Esophagus mucosa (tissue), 1 donor: ENCODE data around the gene RPL12. TPM values are rescaled to one million over a fixed set of nuclear protein-coding genes. Genes with fewer than 3 reads are reported as not detected.

ENCODE experiments used
- ATAC-seq: fragments of 200-7000 bp; cut with Tn5 transposase; one replicate; pipeline ENCODE4 v1.9.1; 2020
- total RNA-seq: library from RNA; stranded (reverse); gene quantifications from one replicate; pipeline ENCODE4 v1.2.4, GENCODE V29; 2023
- donor health status: DM: yes; HTN: yes; CAD: no.

RPL12 gene
- total RNA-seq, 1 donor from 2014 or later: 1,546 TPM

DNA sequence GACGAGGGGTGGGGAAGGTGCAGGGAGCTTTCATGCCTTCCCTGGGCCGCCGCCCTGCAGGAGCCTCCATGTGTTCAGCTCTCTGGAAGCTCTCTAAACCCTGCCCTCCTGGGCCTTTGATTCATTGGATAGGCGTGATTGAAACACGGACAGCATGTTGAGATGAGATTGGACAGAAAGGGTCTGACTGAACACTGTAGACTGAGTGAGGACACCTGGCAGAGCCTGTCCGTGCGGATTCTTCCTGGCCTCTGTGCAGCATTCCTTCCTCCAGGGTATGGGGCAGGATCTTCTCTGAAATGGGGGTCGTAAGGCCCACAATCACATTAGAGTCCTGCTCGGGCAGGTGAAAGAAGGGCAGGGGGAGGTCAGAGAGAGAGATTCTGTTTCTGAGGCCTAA, 12.8 kb downstream of the RPL12 start:
- ATAC-seq: no peak

DNA sequence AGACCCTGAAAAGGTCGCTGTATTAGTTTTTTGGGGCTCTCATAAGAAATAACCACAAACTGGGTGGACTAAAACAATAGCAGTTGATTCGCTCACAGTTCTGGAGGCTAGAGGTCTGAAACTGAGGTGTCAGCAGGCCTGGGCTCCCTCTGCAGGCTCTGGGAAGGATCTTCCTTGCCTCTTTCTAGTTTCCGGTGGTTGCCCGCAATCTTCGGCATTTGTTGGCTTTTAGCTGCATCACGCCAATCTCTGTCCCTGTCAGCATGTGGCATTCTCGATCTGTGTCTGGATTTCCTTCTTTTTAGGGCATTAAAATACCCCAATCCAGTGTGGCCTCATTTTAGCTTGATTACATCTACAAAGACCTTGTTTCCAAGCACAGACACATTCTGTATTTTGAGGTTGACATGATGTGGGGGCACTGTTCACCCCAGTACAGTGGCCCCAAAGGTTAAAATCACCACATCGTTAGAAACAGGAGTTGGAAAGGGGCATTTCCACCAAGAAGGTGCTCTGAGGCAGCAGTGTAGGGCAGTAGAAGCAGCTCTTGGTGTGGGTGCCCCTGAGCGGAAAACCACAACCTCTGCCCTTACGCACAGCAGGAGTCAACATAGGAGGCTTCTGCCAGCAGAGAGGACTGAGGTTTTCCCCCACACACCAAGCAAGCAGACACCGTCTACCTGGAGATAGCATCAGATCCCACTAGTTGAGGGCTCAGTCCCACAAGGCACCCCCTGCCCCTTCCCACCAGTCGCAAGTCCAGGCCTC, 13.5 kb downstream of the RPL12 start:
- ATAC-seq: no peak

DNA sequence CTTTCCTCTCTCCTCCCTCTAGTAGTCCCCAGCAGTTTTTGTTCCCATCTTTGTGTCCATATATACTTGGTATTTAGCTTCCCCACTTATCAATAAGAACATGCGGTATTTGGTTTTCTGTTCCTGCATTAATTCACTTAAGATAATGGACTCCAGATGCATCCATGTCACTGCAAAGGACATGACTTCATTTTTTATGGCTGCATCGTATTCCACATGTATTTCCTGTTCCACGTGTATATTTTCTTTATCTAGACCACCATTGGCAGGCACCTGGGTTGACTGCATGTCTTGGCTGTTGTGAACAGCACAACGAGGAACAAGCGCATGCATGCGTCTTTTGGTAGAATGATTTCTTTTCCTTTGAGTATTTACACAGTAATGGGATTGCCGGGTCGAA, 20.8 kb downstream of the RPL12 start:
- ATAC-seq: no peak

DNA sequence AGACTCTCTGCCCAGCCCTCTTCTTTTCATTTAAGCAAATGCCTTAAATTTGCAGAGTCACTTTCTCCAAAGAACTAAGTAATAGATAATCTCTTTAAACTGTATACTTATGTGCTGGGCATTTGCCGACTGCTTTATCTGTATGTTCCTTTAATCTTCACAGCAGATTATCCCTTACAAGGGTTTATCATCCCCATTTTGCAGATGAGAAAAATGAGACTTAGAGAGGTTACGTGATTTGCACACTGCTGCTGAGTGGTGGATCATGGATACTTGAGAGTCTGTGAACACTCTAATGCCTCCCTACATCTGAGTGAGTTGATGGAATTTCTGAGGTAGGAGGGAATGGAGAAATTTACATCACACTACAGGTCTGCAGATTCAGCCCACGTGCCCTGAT, 22.9 kb downstream of the RPL12 start:
- no peak for ATAC-seq

DNA sequence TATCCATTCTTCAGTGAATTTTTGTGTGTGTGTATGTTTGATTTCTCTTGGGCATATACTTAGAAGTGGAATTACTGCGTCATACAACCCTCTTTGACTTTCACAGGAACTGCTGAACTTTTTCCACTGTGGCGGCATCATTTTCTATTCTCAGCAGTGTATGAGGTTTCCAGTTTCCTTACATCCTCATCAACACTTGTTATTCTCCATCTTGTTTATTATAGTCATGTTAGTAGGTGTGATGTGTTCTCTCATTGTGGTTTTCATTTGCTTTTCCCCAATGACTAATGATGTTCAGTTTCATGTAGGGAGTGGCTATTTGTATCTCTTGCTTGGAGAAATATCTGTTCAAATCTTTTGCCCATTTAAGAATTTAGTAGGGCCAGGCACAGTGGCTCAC, 24.4 kb downstream of the RPL12 start:
- no peak for ATAC-seq

DNA sequence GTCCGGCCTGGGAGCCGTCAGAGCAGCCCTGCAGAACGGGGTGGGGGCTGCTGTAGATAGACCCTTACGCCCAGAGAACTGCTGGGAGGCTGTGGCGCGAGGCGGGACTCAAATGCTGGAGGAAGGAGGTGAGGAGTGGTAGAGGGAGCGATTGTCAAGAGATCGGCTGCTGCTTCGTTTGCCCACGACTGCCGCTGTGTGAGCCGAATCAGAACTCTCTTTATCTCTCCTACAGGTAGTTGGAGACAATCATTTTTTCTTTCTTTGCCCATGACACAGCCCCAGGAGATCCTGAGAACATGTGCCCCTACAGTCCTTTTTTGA, 26.6 kb downstream of the RPL12 start:
- no peak for ATAC-seq

DNA sequence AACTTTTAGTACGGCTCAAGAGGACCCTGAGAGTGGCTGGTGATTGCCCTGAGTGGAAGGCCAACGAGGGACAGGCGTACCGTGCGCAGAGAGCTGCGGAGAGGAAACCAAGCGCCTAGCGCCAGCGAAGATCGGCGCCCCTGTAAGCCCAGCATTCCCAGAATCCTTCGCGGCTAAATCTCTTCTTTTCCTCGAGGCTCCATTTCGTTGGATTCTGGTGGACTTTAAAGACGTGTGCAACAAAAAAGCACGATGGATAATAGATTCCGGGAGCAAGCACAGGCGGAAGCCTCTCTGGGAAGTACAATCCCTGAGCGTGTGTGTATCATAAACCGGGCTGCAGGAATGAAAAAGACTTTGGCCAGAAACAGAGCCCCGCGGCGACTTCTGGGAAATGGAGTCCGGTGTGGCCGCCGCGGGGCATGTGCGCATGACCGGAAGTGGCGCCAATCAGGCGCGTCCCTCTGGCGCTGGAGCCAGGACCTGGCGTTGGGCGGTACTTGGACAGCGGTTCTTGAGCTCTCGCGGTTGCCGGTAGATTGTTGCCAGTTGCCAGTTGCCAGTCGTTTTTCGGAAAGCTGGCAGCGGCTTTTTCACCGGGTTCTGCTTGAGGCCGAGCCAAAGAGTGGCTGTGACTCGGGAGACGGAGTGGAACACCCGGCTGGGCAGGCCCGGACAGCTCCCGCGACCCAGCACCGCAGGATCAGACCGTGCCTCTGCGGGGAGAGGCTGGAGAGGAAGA, 27.1 kb downstream of the RPL12 start, which contains the start of gene ZNF79:
TSS of gene ZNF79 (plus strand) at position 449 of the 742 bp plus-strand sequence. CDS start 406 bp downstream, outside the sequence.
- peak; percentile 96 for ATAC-seq

DNA sequence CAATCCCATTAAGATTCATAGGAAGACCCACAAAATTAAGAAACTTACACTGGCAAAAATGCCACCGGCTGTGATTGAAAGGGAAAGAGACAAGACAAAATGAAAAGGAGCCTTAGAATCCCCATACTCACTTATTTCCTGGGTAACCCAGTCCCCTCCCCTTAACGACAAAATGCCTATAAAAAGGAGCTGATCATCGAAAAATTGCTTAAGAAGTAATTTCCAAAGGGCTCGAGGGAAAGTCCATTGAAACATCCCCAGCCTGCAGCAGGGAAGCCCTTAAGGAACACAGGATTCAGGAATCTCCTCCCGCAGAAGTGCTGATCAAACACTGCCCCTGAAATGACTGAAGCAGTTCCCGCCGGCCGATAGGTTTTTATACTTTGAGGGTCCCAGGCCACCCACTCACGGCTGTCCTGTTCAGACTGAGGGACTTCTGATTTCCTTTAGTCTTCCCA, 27.7 kb downstream of the RPL12 start:
- no peak for ATAC-seq

DNA sequence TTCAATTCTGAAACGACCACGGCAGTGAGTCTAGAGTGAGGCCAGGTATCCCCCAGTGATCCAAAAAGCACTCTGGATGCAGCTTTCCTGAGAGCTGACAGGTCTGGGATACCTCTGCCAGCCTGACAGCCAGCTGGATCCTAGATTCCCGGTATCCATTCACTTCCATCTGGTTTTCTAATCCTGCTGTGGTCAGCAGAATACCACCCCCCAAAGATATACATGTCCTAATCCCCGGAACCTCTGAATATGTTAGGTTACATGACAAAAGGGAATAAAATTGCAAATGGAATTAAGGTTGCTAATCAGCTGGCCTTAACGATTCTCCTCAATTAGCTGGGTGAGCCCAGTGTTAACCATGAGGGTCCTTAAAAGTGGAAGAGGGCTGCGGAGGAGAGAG, 28.4 kb downstream of the RPL12 start:
- no peak for ATAC-seq

DNA sequence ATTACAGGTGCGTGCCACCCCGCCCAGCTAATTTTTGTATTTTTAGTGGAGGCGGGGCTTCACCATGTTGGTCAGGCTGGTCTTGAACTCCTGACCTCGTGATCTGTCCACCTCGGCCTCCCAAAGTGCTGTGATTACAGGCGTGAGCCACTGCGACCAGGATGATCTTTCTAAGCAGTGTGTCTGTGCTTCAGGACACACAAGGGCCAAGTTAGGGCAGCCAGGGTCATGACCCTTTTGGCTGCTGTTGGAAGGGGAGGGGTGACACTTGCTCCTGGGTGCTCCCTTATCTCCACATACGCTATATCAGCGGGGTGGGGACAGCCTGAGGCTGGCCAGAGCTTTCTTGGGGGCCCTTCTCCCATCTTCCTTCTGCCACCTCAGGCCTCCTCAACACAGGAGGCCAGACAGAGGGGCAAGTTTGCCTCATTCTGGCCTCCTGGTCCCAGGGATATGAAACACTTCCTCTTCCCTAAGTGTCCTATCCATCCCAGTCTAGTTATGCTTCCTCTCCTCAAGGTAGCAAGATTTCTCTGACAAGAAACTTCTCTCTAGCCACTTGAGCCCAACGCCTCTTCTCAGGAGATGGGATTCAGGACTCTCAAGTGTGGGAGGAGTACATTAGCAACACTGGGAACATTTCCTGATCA, 28.9 kb downstream of the RPL12 start:
- no peak for ATAC-seq

DNA sequence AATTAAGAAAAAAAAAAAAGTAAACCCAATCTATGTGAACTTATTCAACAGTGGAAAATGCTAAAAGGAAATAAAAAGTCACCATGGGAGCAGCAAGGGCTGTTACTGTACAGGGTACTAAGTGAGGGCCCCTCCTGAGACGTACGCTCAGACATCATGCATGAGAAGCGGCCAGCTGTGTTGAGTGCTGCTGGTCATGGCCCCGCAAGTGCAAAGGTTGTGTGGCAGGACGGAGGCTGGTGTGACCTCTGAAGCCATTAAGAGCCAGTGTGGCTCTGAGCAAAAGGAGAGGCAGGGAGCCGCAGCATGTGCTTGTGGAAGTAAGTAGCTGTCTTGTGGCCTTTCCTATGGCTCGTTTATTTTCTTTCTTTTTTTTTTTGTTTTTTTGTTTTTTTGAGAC, 30.1 kb downstream of the RPL12 start:
- ATAC-seq: no peak

DNA sequence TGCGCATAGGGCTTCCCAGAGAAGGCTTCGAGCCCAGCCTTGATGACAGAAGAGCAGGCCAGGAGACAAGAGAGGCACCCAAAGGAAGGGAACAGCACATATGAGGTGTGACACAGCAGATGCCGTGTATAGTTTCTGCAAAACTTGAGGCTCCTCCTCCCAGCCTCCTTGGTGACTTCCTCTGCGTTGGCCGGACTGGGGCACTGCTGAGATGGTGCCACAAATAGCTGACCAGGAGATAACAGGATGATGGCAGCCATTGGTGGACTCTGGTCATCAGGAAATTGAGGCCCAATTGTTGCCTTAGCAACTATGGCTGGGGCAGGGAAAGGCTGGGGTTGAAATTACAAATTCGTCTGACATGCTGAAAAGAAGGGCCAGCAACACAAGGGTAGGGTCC, 31.9 kb downstream of the RPL12 start:
- no peak for ATAC-seq

DNA sequence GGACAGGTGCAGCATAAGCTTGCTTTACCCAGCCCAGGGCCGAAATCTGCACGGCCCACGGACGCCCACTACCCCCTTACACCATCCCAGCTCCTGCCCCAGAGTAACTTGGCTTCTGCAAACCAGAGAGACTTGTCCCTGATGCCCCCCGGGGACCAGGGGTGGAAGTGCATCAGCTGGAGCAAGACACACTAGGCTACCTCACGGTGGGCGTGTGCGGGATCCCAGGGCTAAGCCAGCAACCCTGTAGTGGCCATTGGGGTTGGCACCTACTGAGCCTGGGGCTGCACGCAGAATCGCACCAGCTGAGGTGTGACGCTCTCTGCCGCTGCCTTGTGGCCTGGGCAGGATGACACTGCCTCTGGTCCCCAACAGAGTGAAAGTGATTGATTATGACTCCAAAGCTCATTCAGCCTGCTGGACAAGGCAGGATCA, 33.2 kb downstream of the RPL12 start:
- ATAC-seq: peak; percentile 78

DNA sequence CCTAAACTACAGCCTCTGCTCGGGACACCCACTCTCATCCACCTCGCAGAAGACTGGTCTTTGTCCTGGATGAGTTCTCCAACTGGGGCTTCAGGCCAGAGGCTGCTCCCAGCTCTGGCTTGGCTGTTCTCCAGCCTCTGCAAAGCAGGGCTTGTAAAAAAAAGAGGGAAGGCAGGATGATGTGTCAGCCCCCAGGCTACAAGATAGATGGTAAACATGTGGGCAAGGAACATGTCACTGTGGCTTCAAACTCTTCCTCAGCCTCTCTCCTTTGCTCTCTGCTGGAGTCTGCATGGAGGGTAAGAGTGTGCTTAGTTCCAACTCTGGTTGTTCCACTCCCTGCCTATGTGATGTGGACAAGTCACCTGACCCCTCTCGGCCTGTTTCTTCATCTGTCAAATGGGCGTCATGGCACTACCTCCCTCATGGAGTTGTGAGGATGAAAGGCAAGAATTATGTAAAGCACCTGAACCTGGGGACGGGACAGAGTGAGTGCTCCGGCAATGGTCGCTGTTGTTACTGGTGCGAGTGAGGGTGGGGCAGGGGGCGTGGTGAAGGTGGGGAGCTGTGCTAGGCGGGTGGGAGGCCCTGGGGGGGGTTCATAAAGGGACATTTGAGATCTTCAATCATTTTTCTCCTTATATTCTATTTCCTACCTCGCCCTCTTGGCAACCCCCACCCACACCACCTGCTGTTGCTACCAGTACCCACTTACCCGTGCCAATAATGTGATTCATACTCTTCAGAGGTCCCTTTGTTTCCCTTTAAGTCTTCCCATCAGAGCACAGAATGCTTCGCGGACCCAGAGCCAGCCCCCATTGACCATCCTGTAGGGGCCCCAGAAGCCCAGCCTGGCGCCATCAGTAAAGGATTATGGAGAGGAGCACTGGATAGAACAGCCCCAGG, 33.8 kb downstream of the RPL12 start:
- ATAC-seq: peak; percentile 57

DNA sequence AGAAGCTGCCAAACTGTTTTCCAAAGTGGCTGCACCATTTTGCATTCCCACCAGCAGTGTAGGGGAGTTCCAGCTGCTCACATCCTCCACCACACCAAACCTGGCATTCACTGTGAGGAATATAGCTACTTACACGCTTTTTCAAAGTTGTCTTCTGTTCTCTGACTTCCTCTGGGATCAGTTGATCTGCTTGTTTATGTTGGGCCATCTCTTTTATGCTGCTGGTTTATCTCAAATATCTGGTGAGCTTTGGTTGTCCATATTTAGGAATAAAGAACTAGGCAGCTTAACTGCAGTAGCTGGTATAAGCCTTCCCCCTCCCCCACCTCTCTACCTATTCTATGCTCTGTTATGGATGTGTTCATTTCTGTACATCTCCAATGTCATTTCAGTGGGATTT, 35.5 kb downstream of the RPL12 start:
- no peak for ATAC-seq

DNA sequence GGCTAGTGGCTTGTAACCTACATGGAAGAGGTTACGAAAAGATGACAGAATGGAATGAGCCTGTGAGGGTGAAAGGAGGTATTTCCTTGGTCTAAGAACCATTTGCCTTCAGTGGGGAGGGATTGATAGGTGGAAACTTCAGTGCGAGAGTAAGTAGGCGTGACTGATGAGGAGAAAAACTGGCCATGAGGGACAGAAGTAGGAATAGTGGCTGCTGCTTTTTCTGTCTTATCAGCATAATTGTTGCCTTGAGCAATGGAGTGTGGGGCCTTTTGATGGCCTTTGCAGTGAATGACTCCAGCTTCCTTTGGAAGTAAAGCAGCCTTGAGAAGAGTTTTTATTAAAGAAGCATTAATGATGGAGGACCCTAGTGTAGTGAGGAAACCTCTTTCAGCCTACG, 36.1 kb downstream of the RPL12 start:
- no peak for ATAC-seq

DNA sequence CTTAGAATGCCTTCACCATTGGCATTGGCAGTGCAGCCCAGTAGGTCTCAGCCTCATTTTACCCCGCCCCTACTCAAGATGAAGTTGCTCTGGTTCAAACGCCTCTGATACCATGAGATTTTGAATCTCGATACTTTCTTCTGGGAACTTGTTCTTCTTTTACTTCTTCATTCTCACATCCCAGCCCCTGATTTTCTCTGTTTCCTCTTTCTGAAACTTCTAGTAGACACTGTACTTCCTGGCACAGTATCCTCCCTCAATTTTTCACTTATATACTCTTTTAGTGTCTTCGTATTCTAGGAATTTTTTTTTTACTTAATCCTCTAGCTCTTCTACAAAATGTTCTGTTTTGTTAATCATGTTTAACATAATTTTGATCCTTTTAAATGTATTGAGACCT, 40.1 kb downstream of the RPL12 start:
- no peak for ATAC-seq

DNA sequence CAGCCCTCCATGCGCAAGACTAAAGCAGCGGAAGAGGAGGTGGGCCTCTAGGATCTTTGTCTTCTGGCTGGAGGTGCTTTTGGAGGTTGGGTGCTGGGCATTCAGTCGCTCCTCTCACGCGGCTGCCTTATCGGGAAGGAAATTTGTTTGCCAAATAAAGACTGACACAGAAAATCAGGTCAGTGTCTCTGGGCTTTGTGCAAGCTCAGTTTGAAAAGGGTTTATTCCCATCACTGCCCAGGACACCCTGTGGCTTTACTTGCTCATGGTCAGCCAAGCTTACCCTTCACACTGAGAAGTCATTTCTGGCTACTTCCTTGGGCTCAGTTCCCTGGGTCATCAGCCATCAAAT, 43.7 kb downstream of the RPL12 start:
- ATAC-seq: no peak

DNA sequence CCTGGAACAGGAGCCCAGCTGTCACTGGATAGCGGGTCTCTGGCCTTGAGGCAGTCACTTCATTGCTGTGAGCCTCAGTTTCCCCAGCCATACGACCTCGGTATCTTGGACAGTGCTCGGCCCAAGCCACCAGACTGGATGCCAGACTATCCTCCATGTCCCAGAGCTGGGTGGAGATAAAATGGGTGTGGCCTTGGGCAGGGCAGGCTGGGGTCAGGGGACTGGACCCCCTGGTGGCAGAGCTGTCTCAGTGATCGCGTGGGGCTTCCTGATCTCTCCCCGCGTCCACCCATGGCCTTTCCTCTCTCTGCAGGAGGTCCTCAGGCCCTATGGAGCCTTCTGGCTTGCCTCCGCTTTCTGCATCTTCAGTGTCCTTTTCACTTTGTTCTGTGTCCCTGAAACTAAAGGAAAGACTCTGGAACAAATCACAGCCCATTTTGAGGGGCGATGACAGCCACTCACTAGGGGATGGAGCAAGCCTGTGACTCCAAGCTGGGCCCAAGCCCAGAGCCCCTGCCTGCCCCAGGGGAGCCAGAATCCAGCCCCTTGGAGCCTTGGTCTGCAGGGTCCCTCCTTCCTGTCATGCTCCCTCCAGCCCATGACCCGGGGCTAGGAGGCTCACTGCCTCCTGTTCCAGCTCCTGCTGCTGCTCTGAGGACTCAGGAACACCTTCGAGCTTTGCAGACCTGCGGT, 44.3 kb downstream of the RPL12 start:
- ATAC-seq: no peak

DNA sequence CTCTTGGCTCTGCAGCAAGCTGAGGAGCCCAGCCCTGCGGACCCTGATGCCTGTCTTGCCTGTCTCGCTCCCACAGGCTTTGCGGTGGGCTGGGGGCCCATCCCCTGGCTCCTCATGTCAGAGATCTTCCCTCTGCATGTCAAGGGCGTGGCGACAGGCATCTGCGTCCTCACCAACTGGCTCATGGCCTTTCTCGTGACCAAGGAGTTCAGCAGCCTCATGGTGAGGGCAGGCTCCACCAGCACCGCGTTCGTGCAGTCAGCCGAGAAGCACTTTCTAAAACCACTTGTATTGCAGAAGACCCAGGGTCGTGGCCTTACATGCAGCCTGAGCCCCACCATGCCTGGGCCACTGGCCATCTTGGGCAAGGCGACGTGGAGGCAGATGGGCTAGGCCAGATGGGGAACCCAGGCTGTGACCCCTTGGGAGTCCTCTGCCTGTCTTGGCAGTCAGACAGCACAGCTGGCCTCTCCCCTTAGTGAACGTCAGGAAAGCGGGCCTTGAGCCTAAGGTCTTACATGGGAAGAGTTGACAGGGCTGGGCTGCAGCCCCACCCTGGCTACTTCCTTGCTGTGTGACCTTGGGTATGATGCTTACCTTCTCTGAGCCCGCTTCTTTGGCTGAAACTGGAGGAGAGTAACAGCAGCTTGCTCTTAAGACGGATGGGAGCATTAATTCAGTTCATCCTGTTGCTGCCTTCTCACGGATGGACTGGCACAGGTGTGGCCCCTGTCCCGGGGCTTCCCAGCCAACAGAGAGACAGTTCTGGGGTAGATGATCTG, 45.7 kb downstream of the RPL12 start:
- no peak for ATAC-seq

DNA sequence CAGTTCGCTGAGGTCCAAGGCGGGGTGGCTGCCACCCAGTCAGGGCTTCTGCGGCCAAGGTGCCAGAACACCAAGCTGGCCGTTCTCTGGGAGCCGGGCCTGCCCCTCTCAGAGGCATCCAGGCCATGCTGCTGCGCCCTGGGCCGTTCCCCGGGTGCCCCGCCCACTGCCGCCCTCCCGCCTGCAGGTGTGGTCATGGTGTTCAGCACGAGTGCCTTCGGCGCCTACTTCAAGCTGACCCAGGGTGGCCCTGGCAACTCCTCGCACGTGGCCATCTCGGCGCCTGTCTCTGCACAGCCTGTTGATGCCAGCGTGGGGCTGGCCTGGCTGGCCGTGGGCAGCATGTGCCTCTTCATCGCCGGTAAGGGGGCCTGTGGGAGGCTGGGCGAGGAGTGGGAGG, 46.6 kb downstream of the RPL12 start:
- ATAC-seq: no peak
